ENCODE measurements around the gene PHC2.

DNA sequence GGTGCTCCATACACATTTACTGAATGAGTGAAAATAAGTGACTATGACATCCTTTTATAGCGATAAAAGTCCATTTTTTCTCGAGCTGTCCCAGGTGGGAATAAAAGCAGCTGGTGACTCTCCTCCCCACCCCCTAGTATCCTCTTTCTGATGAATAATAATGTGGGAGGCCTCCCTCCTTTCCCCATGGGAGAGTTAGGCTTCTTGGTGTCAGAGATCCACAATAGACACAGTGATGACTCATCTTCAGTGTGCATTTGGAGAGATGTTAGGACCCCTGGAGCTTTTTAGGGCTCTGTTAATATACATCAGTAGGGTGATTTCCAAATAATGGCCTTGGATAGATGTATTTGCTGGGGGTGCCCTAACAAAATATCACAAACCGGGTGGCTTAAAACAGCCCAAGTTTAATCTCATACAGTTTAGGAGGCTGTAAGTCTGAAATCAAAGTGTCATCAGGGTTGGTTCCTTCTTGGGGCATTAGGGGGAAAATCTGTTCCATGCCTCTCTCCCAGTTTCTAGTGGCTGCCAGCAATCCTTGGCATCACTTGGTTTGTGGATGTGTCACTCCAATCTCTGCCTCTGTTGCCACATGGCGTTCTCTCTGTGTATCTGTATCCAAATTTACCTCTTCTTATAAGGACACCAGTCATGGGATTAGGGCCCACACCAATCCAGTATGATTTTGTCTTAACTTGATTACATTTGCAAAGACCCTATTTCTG lies 4.4 kb upstream of the PHC2 start:
- TF ChIP-seq, protein P1, sequence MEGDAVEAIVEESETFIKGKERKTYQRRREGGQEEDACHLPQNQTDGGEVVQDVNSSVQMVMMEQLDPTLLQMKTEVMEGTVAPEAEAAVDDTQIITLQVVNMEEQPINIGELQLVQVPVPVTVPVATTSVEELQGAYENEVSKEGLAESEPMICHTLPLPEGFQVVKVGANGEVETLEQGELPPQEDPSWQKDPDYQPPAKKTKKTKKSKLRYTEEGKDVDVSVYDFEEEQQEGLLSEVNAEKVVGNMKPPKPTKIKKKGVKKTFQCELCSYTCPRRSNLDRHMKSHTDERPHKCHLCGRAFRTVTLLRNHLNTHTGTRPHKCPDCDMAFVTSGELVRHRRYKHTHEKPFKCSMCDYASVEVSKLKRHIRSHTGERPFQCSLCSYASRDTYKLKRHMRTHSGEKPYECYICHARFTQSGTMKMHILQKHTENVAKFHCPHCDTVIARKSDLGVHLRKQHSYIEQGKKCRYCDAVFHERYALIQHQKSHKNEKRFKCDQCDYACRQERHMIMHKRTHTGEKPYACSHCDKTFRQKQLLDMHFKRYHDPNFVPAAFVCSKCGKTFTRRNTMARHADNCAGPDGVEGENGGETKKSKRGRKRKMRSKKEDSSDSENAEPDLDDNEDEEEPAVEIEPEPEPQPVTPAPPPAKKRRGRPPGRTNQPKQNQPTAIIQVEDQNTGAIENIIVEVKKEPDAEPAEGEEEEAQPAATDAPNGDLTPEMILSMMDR (conservative IDR thresholded peaks at IDR 0.05; ENCODE audit: low read length) = no peak
- no peak for TF ChIP-seq EZH2phosphoT487 (IDR thresholded peaks at IDR 0.05; ENCODE audit: borderline replicate concordance, low read depth, low read length)

All from OCI-LY7 (cell line).